CD14-positive monocyte (primary cell): ENCODE measurements around the gene CSTF2T. TPM values are rescaled to one million over a fixed set of nuclear protein-coding genes. Genes with fewer than 3 reads are reported as not detected.

Experiments used
- DNase-seq, 3 donors: peaks; one replicate each; pipeline ENCODE4 v3.0.0-alpha.2; 2011 to 2022
- H2AFZ ChIP-seq: 2 replicates; pipeline ENCODE4 v1.6.0; 2012; ENCODE audit warnings: mild to moderate bottlenecking, low read depth, low read length, inconsistent platforms; ENCODE audit not compliant: insufficient read depth, poor library complexity, severe bottlenecking
- H3K27ac ChIP-seq, 2 donors: 1 replicate in 1 of 2; 2 replicates in 1 of 2; pipeline ENCODE4 v1.5.1; 2012 to 2013; ENCODE audit warnings: low read length in 2 of 2, control low read depth in 1 of 2, inconsistent platforms in 1 of 2, low read depth in 1 of 2, mild to moderate bottlenecking in 1 of 2
- H3K27me3 ChIP-seq, 2 donors: one replicate each; pipeline versions ENCODE4 v1.6.0 to v1.6.1; 2011 to 2013; ENCODE audit warnings: low read length in 2 of 2; ENCODE audit not compliant: control insufficient read depth in 2 of 2, insufficient read depth in 2 of 2
- H3K36me3 ChIP-seq, 2 donors: replicated peaks in 1 of 2; 1 replicate in 1 of 2; 2 replicates in 1 of 2; pipeline versions ENCODE4 v1.5.1 to v1.6.1; 2012 to 2013; ENCODE audit warnings: low read length in 2 of 2, control low read depth in 1 of 2, inconsistent platforms in 1 of 2, mild to moderate bottlenecking in 1 of 2; ENCODE audit not compliant: insufficient read depth in 2 of 2, control insufficient read depth in 1 of 2
- H3K4me1 ChIP-seq, 2 donors: 1 replicate in 1 of 2; 2 replicates in 1 of 2; pipeline versions ENCODE4 v1.5.1 to v1.6.1; 2012 to 2013; ENCODE audit warnings: low read length in 2 of 2, control low read depth in 1 of 2, inconsistent platforms in 1 of 2, mild to moderate bottlenecking in 1 of 2, moderate library complexity in 1 of 2; ENCODE audit not compliant: insufficient read depth in 2 of 2, control insufficient read depth in 1 of 2
- H3K4me2 ChIP-seq: replicated peaks from 2 replicates; pipeline ENCODE3; 2012; ENCODE audit warnings: low read length, moderate library complexity, mild to moderate bottlenecking; ENCODE audit not compliant: poor library complexity, severe bottlenecking; ENCODE audit errors: extremely low read depth
- H3K4me3 ChIP-seq, 3 experiments: fragments of 200-600 bp in 1 of 3; sonication (generic) in 1 of 3; replicated peaks in 1 of 3; 1 replicate in 2 of 3; 2 replicates in 1 of 3; pipeline ENCODE4 v1.5.1; 2011 to 2013; ENCODE audit warnings: low read length in 3 of 3, mild to moderate bottlenecking in 3 of 3, control low read depth in 2 of 3, low read depth in 2 of 3, inconsistent platforms in 1 of 3, moderate library complexity in 1 of 3
- H3K79me2 ChIP-seq: 2 replicates; pipeline ENCODE4 v1.6.0; 2012; ENCODE audit warnings: mild to moderate bottlenecking, control low read depth, inconsistent platforms, low read length, moderate library complexity; ENCODE audit not compliant: insufficient read depth
- H3K9ac ChIP-seq: 2 replicates; pipeline ENCODE4 v1.6.0; 2017; ENCODE audit warnings: low read length, mild to moderate bottlenecking; ENCODE audit not compliant: insufficient read depth, poor library complexity, severe bottlenecking
- H3K9me3 ChIP-seq, 2 donors: replicated peaks in 1 of 2; 1 replicate in 1 of 2; 2 replicates in 1 of 2; pipeline versions ENCODE4 v1.5.1 to v1.6.1; 2012 to 2013; ENCODE audit warnings: low read length in 2 of 2, control low read depth in 1 of 2; ENCODE audit not compliant: control insufficient read depth in 1 of 2, insufficient read depth in 1 of 2
- H4K20me1 ChIP-seq: 2 replicates; pipeline ENCODE4 v1.6.0; 2012; ENCODE audit warnings: mild to moderate bottlenecking, low read length, control low read depth, moderate library complexity; ENCODE audit not compliant: insufficient read depth
- H3K27ac Mint-ChIP-seq, 7 donors: one replicate each; pipeline ENCODE4 v1.8.0; 2020; ENCODE audit warnings: mild to moderate bottlenecking in 7 of 7, mixed read lengths in 7 of 7, moderate library complexity in 6 of 7, inconsistent platforms in 2 of 7
- H3K27me3 Mint-ChIP-seq, 3 donors: one replicate each; pipeline ENCODE4 v1.8.0; 2021 to 2022; ENCODE audit warnings: low read depth in 3 of 3, mild to moderate bottlenecking in 3 of 3, mixed read lengths in 3 of 3, moderate library complexity in 3 of 3, inconsistent platforms in 1 of 3
- H3K36me3 Mint-ChIP-seq, 2 donors: one replicate each; pipeline ENCODE4 v1.8.0; 2020; ENCODE audit warnings: mixed read lengths in 2 of 2, inconsistent platforms in 1 of 2, mild to moderate bottlenecking in 1 of 2
- H3K4me1 Mint-ChIP-seq: one replicate; pipeline ENCODE4 v1.8.0; 2020; ENCODE audit warnings: mild to moderate bottlenecking, mixed read lengths
- H3K4me3 Mint-ChIP-seq, 2 donors: one replicate each; pipeline ENCODE4 v1.8.0; 2020; ENCODE audit warnings: mild to moderate bottlenecking in 2 of 2, mixed read lengths in 2 of 2, moderate library complexity in 1 of 2
- H3K9me3 Mint-ChIP-seq, 7 donors: one replicate each; pipeline ENCODE4 v1.8.0; 2020 to 2022; ENCODE audit warnings: mixed read lengths in 7 of 7, mild to moderate bottlenecking in 6 of 7, moderate library complexity in 6 of 7, inconsistent platforms in 2 of 7
- CTCF ChIP-seq: fragments of 200-600 bp; IDR thresholded peaks from one replicate; pipeline ENCODE4 v1.8.0; 2022; ENCODE audit warnings: antibody characterized with exemption, mild to moderate bottlenecking
- WGBS: methylation state at CpG from one replicate; pipeline ENCODE4 v1.1.5; 2013; ENCODE audit warnings: missing lambda C conversion rate; ENCODE audit not compliant: insufficient coverage; 5-methylcytosine and 5-hydroxymethylcytosine counted together
- intact Hi-C, 2 donors: fragments of 100-400 bp; cut with micrococcal nuclease; formaldehyde crosslinking; loops; one replicate each; pipeline versions ENCODE4 v1.15.0 to v1.15.1; 2023
- polyA plus RNA-seq, 3 donors: library from polyadenylated mRNA; depleted of rRNA in 1 of 3; unstranded in 2 of 3; stranded (reverse) in 1 of 3; fragments of 300-500 nt in 2 of 3; fragments of >200 nt in 1 of 3; fragmentation: Illumina TruSeq in 2 of 3; gene quantifications; 1 replicate in 2 of 3; 2 replicates in 1 of 3; pipeline ENCODE4 v1.2.3, GENCODE V29; 2012 to 2021

Gene CSTF2T
- polyA plus RNA-seq, 3 donors, result 1.7 to 11.0 (median 7.4) TPM

DNA sequence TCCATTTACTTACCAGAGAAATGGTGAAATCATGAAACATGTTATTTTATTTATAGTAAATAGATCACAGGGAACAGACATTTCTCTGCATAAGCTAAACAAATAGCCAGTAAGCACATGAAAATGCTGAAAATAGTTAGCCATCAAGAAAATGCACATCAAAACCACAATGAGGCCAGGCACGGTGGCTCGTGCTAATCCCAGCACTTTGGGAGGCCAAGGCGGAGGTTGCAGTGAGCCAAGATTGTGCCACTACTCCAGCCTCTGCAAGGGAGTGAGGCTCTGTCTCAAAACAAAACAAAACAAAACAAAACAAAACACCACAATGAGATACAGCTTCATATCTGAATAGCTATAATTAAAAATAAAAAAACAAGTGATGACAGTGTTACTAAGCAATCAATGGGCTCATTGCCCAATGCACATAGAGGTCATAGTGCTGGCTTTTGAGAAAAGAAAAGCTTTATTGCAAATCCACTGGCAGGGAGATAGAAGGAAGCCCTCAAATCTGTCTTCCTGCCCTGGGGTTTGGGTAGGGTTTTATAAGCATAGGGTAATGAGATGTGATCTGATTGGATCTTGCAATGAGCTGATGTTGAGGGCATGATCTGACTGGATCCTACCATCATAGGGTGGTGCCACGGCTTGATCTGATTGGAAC lies 16.2 kb downstream of the CSTF2T start:
- no peak overlapping the region for H3K27ac Mint-ChIP-seq
- WGBS, result 90% methylated on average over 4 of the region's 4 CpGs
- Histone ChIP-seq H3K9ac (no peak overlapping the region), H3K4me3 (no peak overlapping the region), H3K36me3 (no peaks in the 10 kb centered on the region), H2AFZ (no peak overlapping the region), H3K27me3 (no peaks in the 10 kb centered on the region), H4K20me1 (no peaks in the 10 kb centered on the region), H3K4me1 (no peaks in the 10 kb centered on the region), H3K27ac (no peak overlapping the region), H3K4me2 (no peak overlapping the region), H3K79me2 (no peaks in the 10 kb centered on the region), H3K9me3 (no peaks in the 10 kb centered on the region)
- H3K4me1 Mint-ChIP-seq, result no peaks in the 10 kb centered on the region
- no peaks in the 10 kb centered on the region for H3K27me3 Mint-ChIP-seq
- no peaks in the 10 kb centered on the region for H3K36me3 Mint-ChIP-seq
- H3K4me3 Mint-ChIP-seq, result no peak overlapping the region
- no peak for TF ChIP-seq CTCF
- H3K9me3 Mint-ChIP-seq, result peaks cover 0 to 7% (median 0%) of the 10 kb centered on the region in 7 donors
- intact Hi-C loops, result no loop called here
- DNase-seq, result no peak

DNA sequence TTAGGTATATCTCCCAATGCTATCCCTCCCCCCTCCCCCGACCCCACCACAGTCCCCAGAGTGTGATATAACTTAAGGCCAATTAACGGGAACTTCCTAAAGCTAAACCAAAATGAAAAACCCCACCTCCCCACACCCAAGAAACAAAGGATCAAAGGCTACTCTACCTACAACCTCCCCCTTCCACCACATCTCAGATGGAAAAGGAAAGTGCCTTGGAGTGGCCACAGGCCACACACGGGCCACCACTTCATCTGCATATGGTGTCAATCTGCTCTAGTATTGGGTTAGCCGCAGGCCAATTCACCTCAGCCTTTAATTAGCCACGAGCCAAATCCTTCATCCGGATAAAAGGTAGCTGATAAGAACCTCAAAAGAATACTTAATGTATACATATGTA lies 19.6 kb downstream of the CSTF2T start:
- Histone ChIP-seq H3K9ac (no peak overlapping the region), H3K4me3 (no peak overlapping the region), H3K4me2 (no peak overlapping the region), H3K4me1 (no peaks in the 10 kb centered on the region), H3K9me3 (no peaks in the 10 kb centered on the region), H3K27ac (no peak overlapping the region), H4K20me1 (no peaks in the 10 kb centered on the region), H3K79me2 (no peaks in the 10 kb centered on the region), H3K36me3 (no peaks in the 10 kb centered on the region), H3K27me3 (no peaks in the 10 kb centered on the region), H2AFZ (no peak overlapping the region)
- Mint-ChIP-seq H3K9me3 (peaks cover 0 to 5% (median 0%) of the 10 kb centered on the region in 7 donors), H3K4me3 (no peak overlapping the region), H3K27me3 (no peaks in the 10 kb centered on the region), H3K27ac (no peak overlapping the region), H3K36me3 (no peaks in the 10 kb centered on the region), H3K4me1 (no peaks in the 10 kb centered on the region)
- TF ChIP-seq CTCF, result no peak
- intact Hi-C loops, result no loop called here
- DNase-seq, result no peak
- no CpG with 5 or more reads among the region's 6 CpGs for WGBS
